ENCODE results near the gene PRPF19. TPM values are rescaled to one million over a fixed set of nuclear protein-coding genes. Genes with fewer than 3 reads are reported as not detected.

Gene PRPF19
- total and polyA plus RNA-seq, 9 of the 15 experiments (the other 6 are each of a cell fraction or from before 2014, with no cell fraction given): 9.4 to 212 (median 73.2) TPM

DNA sequence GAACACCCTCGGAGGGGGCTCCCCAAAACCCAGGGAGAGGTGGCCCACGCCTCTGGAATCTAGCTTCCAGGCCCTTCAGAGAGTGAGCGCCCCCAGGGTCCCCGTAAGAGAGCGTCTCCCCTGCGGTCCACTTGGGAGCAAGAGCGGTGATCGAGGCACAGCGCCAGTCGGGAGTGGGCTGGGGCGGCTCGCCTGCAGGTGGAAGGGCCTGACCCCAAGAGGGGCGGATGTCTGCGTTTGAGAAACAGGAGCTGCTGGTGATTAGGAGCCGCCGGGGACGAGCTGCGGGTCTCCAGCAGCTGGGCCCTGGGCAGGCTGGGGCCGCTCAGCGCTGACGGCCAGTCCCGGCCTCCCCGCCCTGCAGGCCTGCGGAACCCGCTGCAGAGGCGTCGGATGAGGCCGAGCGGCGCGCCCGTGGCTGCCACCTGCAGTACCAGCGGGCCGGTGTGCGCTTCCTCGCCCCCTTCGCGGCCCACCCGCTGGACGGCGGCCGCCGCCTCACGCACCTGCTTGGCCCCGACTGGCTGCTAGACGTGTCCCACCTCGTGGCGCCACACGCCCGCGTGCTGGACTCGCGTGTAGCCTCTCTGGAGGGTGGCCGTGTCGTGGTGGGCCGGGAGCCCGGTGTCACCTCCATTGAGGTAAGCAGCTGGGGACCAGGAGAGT, 27.9 kb upstream of the PRPF19 start (continued):
- no peak for TF ChIP-seq MTA3 (IDR thresholded peaks at IDR 0.05; ENCODE audit: borderline replicate concordance)
- TF ChIP-seq UBTF (IDR thresholded peaks at IDR 0.05; ENCODE audit: borderline replicate concordance in 1 of 2, low read depth in 2 of 2, low read length in 2 of 2): 0 out of 4 replicates have a peak, but pooled peaks of 1 of the 2 experiments have one; percentile 44
- no peak for TF ChIP-seq HMG20A (CRISPR knock-in tag; conservative IDR thresholded peaks at IDR 0.05)
- TF ChIP-seq GABPA (tag; conservative IDR thresholded peaks at IDR 0.05; ENCODE audit: low read depth): no peak
- no peak for TF ChIP-seq POLR2B (IDR thresholded peaks at IDR 0.05; ENCODE audit: low read depth, partially characterized antibody)
- TF ChIP-seq SP2 (IDR thresholded peaks at IDR 0.05; ENCODE audit: extremely low read depth, low read depth, low read length, poor library complexity, severe bottlenecking): no peak
- no peak for TF ChIP-seq CBFA2T3 (IDR thresholded peaks at IDR 0.05)
- TF ChIP-seq ZNF780A (CRISPR knock-in tag; IDR thresholded peaks at IDR 0.05): no peak
- TF ChIP-seq E2F6 (IDR thresholded peaks at IDR 0.05; ENCODE audit: borderline replicate concordance in 1 of 2, extremely low read depth in 1 of 2, insufficient read depth in 1 of 2, insufficient read length in 1 of 2, low read depth in 1 of 2, low read length in 1 of 2, poor library complexity in 1 of 2, severe bottlenecking in 1 of 2): peak in 1 of 2 experiments; percentile 7
